Myocyte (in vitro differentiated cells): ENCODE results near the gene CENPM. TPM values are rescaled to one million over a fixed set of nuclear protein-coding genes. Genes with fewer than 3 reads are reported as not detected.
"Not testable (repeated sequence)": the region's sequence is repeated elsewhere in the genome, so short reads cannot be mapped to it uniquely, and the experiment has no call there.

Source experiments
- DNase-seq: peaks from one replicate; pipeline ENCODE4 v3.0.0-alpha.2; 2012; ENCODE audit warnings: low read depth
- total RNA-seq: library from RNA; depleted of rRNA; stranded (reverse); fragments of >200 nt; gene quantifications from 2 replicates; pipeline ENCODE4 v1.2.3, GENCODE V29; 2014

CENPM gene
- total RNA-seq, 1 donor from 2014 or later = 0.64 TPM

- DNase-seq = peak; percentile 82
Observed at GRCh38 chr22:41966607-41967240, 19.8 kb upstream of the CENPM start.

- DNase-seq = no peak
Observed at GRCh38 chr22:41966225-41966606, 19.3 kb upstream of the CENPM start.

DNA sequence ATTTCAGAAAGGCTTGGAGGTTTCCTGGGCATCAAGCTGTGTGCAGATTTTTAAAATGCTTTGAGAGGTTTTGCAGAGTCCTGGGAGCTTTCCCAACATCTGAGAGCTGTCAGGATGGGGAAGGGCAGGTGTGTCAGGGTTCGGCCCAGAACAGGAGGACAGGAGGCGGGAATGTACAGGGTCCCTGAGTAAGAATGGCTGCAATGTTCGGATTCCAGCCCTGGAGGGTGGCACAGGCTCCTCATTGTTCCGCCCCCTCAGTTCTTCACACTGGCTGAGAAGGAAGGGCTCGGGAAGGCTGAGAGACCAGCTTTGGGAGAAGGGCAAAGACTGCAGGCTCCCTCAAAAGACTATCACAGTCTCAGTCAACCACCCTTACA lies 17.1 kb upstream of the CENPM start:
- DNase-seq = no peak

DNA sequence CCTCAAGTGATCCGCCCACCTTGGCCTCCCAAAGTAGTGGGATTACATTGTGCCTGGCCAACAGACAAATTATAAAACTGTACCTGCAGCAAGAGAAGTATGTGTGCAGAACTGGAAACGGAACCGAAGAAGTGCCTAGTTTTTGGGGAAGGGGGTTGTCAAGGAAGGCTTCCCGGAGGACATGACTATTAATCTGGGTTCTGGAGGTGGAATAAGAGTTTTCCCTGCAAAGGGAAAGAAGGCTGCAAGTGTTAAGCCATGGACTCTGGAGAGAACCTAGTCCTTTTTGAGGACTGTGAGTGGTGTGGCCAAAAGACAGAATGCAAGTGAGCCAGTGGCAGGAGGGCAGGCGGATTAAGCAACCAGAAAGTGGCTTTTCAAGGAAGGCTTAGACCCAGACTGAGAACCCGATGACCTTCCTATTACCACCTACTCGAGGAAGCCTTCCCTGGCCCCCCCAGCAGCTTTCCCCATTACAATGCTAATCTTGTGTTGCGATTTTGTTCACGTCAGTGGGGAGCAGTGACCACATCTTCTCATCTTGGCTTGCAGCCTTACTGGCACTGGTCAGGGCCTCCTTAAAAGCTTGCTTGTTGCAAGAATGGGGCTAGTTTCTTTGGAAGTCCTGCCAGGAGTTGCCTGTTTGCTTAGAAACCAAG lies 16.6 kb upstream of the CENPM start:
- no peak for DNase-seq

DNA sequence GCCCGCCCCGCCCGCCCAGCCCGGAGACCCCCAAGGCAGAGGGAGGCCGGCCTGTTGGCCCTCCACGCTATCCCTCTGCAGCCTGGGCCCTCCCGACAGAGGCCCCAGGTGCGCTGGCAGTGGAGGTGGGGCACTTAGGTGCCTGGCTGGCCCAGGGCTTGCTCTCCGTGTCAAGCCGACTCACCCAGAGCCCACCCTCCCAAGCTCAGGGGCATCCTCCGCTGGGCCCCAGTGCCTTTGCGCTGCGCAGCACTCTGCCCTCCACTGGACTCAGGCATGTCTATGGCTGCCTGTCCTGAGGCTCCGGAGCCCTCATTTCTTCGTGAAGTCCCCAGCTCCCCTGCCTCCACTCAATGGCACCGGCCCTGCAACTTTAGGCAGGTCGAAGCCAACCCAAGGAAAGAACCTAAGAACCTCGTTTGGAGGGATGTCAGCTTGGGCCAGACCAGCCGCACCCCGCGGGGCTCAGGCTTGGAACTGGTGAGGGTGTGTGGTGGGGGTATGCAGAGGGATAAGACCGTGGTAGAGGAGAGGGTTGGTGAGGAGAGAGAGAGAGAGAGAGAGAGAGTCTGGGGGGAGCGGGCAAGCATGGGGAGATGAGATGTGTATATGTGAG lies 11.1 kb upstream of the CENPM start:
- no peak for DNase-seq

DNA sequence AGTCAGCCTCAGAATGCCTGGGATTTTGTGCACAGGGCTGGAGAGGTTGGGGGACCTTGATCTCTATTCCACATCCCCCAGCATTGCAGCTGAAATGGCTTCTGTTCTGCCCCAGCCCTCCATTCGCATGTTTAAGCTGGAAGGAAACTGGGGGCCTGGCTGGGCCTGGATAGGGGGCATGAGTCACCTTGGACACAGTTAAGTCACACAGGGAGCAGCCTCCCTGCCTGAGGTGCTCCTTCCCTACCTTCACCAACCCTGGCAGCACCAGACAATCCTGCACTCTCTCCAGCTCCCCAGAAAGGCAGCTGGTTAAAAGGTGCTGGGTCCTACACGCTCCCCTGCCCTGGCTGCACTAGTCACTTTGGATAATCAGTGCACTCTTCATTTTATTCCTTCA lies 5.8 kb upstream of the CENPM start:
- DNase-seq = no peak

GRCh38 chr22:41951898-41952474 lies 5.0 kb upstream of the CENPM start, which contains the start of gene SMIM45:
TSS of gene SMIM45 (plus strand) at chr22:41952150.
- peak; percentile 12 for DNase-seq

GRCh38 chr22:41949297-41949965 lies 2.5 kb upstream of the CENPM start:
- no peak for DNase-seq

- not testable (repeated sequence) for DNase-seq
Observed at GRCh38 chr22:41948928-41949296, 2.0 kb upstream of the CENPM start.

- no peak for DNase-seq
Observed at GRCh38 chr22:41948142-41948541, 1.2 kb upstream of the CENPM start.

DNA sequence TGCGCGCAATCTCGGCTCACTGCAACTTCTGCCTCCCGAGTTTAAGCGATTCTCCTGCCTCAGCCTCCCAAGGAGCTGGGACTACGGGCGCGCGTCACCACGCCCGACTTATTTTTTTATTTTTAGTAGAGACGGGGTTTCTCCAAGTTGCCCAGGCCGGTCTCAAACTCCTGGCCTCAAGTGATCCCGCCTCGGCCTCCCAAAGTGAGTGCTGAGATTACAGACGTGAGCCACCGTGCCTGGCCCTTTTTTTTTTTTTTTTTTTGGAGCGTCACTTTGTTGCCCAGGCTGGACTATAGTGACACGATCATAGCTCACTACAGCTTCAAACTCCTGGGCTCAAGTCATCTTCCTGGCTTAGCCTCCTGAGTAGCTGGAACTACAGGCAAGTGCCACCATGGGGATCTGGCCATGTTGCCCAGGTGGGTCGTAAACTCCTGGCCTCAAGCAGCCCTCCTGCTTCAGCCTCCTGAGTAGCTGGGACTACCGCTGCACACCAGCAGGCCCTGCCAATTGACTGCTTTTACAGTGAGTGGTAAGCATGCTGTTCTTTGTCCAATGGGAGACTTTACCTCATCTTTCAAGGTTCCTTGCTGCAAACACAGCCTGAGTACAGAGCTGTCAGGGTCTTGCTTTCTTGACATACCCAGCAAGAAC lies 600 bp upstream of the CENPM start:
- no peak for DNase-seq

- DNase-seq = peak; percentile 68
Observed at GRCh38 chr22:41943661-41944209, 3.2 kb downstream of the CENPM start.

DNA sequence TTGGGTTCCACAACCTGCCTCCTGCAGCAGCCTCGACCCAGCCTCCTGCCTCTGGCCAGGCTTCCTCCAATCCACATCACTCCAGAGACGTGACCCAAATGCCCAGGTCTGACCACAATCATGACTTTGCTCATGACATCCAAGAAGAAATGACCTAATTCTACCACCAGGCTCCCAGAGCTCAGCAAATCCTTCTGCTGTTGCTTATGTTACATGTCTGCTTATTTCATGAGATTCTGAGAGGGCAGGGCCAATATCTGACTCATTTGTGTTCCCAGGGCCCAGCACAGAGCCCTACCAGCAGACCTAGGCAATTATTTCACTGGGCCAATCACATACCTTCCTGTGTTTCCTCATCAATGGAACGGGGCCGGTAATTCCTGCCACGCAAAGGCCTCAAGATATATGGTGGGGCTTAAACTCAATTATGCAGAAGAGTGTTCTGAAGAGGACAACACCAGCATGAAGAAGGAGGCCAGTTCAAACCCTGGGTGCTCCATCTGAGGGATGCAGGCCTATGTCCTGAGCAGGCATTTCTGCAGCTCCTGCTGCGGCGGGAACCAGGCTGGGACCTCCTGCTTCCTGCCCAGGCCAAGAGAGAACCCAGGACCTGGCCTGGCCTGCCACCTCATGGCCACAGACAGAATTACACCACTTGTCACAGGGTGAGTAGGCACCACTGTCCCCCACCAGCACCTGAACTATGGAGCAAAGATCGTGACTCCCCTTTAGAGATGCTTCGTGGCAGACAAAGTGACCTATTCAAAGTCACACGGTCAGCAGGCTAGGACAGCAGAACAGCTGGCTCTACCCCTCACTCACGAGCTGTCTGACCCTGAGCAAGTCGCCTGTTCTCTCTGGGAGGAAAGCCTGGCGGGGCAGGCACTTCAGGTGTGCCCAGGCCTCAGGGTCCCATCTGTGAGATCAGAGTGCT lies 5.9 kb downstream of the CENPM start:
- peak; percentile 84 for DNase-seq

DNA sequence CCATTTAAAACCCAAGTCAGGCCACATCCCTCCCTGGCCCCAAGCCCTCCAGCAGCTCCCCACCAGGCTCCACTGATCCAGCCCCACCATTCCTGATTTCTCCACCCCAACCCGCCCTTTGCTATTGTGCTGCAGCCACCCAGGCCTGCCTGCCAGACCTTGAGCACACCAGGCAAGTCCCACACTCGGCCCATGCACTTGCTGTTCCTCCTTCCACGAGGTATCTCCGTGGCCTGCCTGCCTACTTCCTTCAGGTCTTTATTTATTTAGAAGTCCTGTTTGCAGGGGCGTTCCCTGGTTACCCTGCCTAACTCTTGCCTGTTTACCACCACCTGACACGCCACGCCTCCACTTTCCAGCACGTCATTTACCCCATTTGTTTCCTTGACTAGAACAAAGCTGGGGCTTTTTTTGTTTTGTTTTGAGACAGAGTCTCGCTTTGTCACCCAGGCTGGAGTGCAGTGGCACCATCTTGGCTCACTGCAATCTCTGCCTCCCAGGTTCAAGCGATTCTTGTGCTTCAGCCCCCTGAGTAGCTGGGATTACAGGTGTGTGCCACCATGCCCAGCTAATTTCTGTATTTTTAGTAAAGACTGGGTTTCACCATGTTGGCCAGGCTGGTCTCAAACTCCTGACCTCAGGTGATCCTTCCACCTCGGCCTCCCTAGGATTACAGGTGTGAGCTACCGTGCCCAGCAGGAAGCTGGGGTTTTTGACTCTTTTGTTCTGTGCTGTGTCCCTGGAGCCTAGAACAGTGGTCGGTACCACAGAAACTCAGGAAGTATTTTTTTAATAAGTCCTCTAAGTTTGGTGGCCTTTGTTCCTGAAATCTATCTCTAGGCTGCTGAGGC lies 6.7 kb downstream of the CENPM start:
- DNase-seq = peak; percentile 46

GRCh38 chr22:41936894-41937169 lies 10.1 kb downstream of the CENPM start:
- no peak for DNase-seq

DNA sequence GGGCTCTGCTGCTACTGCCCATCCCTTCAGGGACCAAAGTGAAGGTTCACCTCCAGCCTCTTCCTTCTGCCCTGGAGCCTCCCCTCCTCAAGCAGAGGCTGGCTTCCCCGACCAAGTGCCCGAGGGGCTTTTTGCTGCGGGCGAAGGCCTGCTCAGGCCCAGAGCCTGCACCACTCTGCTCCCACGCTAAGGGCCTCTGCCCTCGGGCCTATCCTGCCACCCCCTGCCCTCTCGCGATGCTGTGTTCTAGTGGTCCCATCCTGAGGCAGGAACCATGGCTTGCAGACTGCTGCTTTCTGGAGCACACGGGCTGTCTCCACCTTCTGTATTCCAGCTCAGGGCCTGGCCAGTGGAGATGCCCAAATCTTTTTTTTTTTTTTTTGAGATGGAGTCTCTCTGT lies 11.4 kb downstream of the CENPM start:
- DNase-seq = no peak

GRCh38 chr22:41935015-41935351 lies 12.0 kb downstream of the CENPM start:
- no peak for DNase-seq

GRCh38 chr22:41934284-41935014 lies 12.5 kb downstream of the CENPM start:
- DNase-seq = no peak
